ENCODE data around the gene NRM. TPM values are rescaled to one million over a fixed set of nuclear protein-coding genes. Genes with fewer than 3 reads are reported as not detected.
A peak's percentile ranks its signal among the peaks of the same experiment; 100 is the strongest.

The NRM gene
- total and polyA plus RNA-seq, 2 of the 13 experiments (the other 11 are each of a cell fraction or from before 2014, with no cell fraction given): 12.5 to 16.0 TPM

DNA sequence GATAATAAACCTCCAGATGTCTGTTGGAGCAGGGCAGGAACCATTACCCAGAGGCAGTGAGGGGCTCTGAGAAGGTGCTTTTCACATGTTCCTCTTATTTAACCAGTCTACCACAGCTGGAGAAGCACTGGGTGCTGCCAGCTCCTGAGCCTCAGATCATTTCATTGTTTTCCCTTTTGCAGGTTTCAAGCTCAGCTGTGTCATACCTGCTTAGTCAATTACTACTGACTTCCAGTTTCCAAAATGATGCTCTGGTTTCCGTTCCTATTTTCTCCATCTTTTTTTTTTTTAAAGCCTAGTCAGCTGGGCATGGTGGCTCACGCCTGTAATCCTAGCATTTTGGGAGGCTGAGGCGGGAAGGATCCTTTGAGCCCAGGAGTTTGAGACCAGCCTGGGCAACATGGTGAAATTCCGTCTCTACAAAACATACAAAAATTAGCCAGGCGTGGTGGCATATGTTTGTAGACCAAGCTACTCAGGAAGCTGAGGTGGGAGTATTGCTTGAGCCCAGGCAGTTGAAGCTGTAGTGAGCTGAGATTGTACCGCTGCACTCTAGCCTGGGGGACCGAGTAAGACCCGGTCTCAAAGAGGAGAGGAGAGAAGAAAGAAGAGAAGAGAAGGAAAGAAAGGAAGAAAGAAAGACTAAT, 45.0 kb upstream of the NRM start:
- Histone ChIP-seq H3K9ac (ENCODE audit: insufficient read depth, low read depth, low read length) (no peak overlapping the region), H3K27me3 (ENCODE audit: control insufficient read depth in 1 of 2, insufficient read depth in 2 of 2, low read length in 2 of 2) (no peaks in the 10 kb centered on the region), H3K36me3 (replicated peaks in 1 of 2; ENCODE audit: control insufficient read depth in 1 of 2, insufficient read depth in 2 of 2, low read length in 2 of 2) (peaks cover 9 to 52% of the 10 kb centered on the region in 2 experiments), H3K9me3 (ENCODE audit: low read length) (no peaks in the 10 kb centered on the region), H2AFZ (ENCODE audit: low read length) (no peak overlapping the region), H4K20me1 (ENCODE audit: insufficient read depth, low read length) (no peaks in the 10 kb centered on the region), H3K79me2 (ENCODE audit: insufficient read depth, low read length) (peaks cover 3% of the 10 kb centered on the region), H3K4me2 (ENCODE audit: low read depth, low read length) (no peak overlapping the region), H3K4me3 (replicated peaks in 1 of 3; ENCODE audit: insufficient read depth in 1 of 3, low read depth in 2 of 3, low read length in 3 of 3) (no peak overlapping the region), H3K27ac (ENCODE audit: extremely low read length, insufficient read depth, low read length) (no peak overlapping the region), H3K4me1 (ENCODE audit: insufficient read depth, low read length) (peaks cover 47% of the 10 kb centered on the region)
- BruUV-seq (replicated peaks): no TSS peak
- no peak for DNase-seq (ENCODE audit: low spot score)
- TF ChIP-seq POLR2G (IDR thresholded peaks at IDR 0.05; ENCODE audit: low read depth, low read length) (0 out of 2 replicates have a peak, but pooled peaks have one; percentile 12), ZNF274 (CRISPR knock-in tag; IDR thresholded peaks at IDR 0.05) (no peak), ZNF382 (CRISPR knock-in tag; IDR thresholded peaks at IDR 0.05; ENCODE audit: borderline replicate concordance) (no peak)
- in situ Hi-C loops (cut with HindIII; ENCODE audit: extremely low pct_ligation_motif_present, low pct_unique_long_range_greater_than_20kb): no loop called here
- ATAC-seq: no peak
- CTCF ChIA-PET (ENCODE audit: low intra/inter-chr PET ratio, low total read pairs): no interaction called here
- POLR2A ChIA-PET: interaction anchor here (1.3 to 16.9 kb wide), 2 partner anchors 14 to 31 kb away, joined by 3 to 414 read pairs; no protein-coding TSS in a partner anchor
- intact Hi-C loops (cut with micrococcal nuclease; ENCODE audit: unreplicated experiment): no loop called here
- no peak for FAIRE-seq
- WGBS (ENCODE audit: low lambda C conversion rate): 98% methylated on average over 8 of the region's 8 CpGs

DNA sequence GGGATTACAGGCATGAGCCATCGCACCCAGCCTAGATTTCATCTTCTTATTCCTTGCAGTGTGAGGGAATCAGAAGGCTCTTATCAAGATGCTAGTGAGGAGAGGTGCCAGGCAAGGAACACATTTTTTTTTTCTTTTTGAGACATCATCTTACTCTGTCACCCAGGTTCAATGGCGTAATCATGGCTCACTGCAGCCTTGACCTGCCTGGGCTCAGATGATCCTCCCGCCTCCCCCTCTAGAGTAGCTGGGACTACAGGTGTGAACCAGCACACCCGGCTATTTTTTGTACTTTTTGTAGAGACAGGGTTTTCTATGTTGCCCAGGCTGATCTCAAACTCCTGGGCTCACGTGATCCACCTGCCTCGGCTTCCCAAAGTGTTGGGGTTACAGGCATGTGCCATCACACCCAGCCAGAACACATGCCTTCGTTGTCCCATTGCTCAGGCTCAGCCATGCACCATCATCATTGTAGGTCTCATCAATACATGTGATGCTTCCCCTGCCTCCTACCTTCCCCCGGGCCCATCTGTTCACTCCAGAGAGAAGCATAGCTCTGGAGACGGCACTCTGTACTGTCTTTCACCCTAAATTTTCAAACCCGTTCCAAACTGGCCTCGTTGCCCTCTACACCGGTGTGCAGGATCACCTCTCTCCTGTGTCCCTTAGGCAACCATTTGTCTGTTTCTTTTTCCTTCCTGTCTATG, 41.6 kb upstream of the NRM start:
- Histone ChIP-seq H3K27ac (ENCODE audit: extremely low read length, insufficient read depth, low read length) (no peak overlapping the region), H4K20me1 (ENCODE audit: insufficient read depth, low read length) (no peaks in the 10 kb centered on the region), H2AFZ (ENCODE audit: low read length) (no peak overlapping the region), H3K9me3 (ENCODE audit: low read length) (no peaks in the 10 kb centered on the region), H3K4me3 (replicated peaks in 1 of 3; ENCODE audit: insufficient read depth in 1 of 3, low read depth in 2 of 3, low read length in 3 of 3) (no peak overlapping the region), H3K4me1 (ENCODE audit: insufficient read depth, low read length) (peaks cover 27% of the 10 kb centered on the region; the same call in 1 of the 2 replicates), H3K4me2 (ENCODE audit: low read depth, low read length) (no peak overlapping the region), H3K36me3 (replicated peaks in 1 of 2; ENCODE audit: control insufficient read depth in 1 of 2, insufficient read depth in 2 of 2, low read length in 2 of 2) (peaks cover 14 to 57% of the 10 kb centered on the region in 2 experiments), H3K79me2 (ENCODE audit: insufficient read depth, low read length) (no peaks in the 10 kb centered on the region), H3K27me3 (ENCODE audit: control insufficient read depth in 1 of 2, insufficient read depth in 2 of 2, low read length in 2 of 2) (no peaks in the 10 kb centered on the region), H3K9ac (ENCODE audit: insufficient read depth, low read depth, low read length) (no peak overlapping the region)
- in situ Hi-C loops (cut with HindIII; ENCODE audit: extremely low pct_ligation_motif_present, low pct_unique_long_range_greater_than_20kb) (no loop called here), intact Hi-C loops (cut with micrococcal nuclease; ENCODE audit: unreplicated experiment) (no loop called here)
- DNase-seq (ENCODE audit: low spot score) (no peak), ATAC-seq (no peak), FAIRE-seq (no peak)
- WGBS (ENCODE audit: low lambda C conversion rate): 99% methylated on average over 12 of the region's 12 CpGs
- POLR2A ChIA-PET: interaction anchor here (1.2 to 2.2 kb wide), 5 partner anchors 8 to 32 kb away, joined by 3 to 20 read pairs (median 5); partner anchors contain the start of genes FLOT1 and IER3
- CTCF ChIA-PET (ENCODE audit: low intra/inter-chr PET ratio, low total read pairs): interaction anchor here (1.2 kb wide), 1 partner anchor 54 kb away, joined by 4 read pairs; no protein-coding TSS in a partner anchor
- no TSS peak for BruUV-seq (replicated peaks)
- TF ChIP-seq ZNF607 (CRISPR knock-in tag; IDR thresholded peaks at IDR 0.05; ENCODE audit: borderline replicate concordance) (no peak), ZBTB21 (CRISPR knock-in tag; IDR thresholded peaks at IDR 0.05) (no peak), ZNF746 (CRISPR knock-in tag; IDR thresholded peaks at IDR 0.05) (no peak), ZNF883 (CRISPR knock-in tag; IDR thresholded peaks at IDR 0.05; ENCODE audit: not compliant biosample characterization) (no peak), POLR2A (IDR thresholded peaks at IDR 0.05; ENCODE audit: insufficient read depth in 1 of 2, low read depth in 2 of 2, low read length in 2 of 2) (0 out of 4 replicates have a peak, but pooled peaks of 1 of the 2 experiments have one; percentile 31), ETV5 (CRISPR knock-in tag; IDR thresholded peaks at IDR 0.05; ENCODE audit: borderline replicate concordance) (no peak)

All from HepG2 (cell line).